HG02981 (cell line): Measurements from ENCODE around the gene CCDC102B.
A peak's percentile ranks its signal among the peaks of the same experiment; 100 is the strongest.
"Not testable (repeated sequence)": the region's sequence is repeated elsewhere in the genome, so short reads cannot be mapped to it uniquely, and the experiment has no call there.

Experiments used
- ATAC-seq: cut with Tn5 transposase; IDR thresholded peaks from one replicate; pipeline ENCODE4 v1.9.1; 2021; ENCODE audit warnings: mild to moderate bottlenecking, moderate library complexity; ENCODE audit not compliant: unreplicated experiment

Gene CCDC102B

GRCh38 chr18:68893354-68893753 is 95.5 kb downstream of the CCDC102B start:
- ATAC-seq, result peak; percentile 71

GRCh38 chr18:68897286-68897685 is 99.4 kb downstream of the CCDC102B start:
- no peak for ATAC-seq

- no peak for ATAC-seq
Measured at GRCh38 chr18:68909579-68909978, 111.7 kb downstream of the CCDC102B start.

GRCh38 chr18:68915061-68915460 is 117.2 kb downstream of the CCDC102B start:
- no peak for ATAC-seq

- no peak for ATAC-seq
Measured at GRCh38 chr18:68916734-68917133, 118.9 kb downstream of the CCDC102B start.

- no peak for ATAC-seq
Measured at GRCh38 chr18:68918216-68918615, 120.3 kb downstream of the CCDC102B start.

GRCh38 chr18:68919900-68920299 is 122.0 kb downstream of the CCDC102B start:
- no peak for ATAC-seq

GRCh38 chr18:68922392-68922791 is 124.5 kb downstream of the CCDC102B start:
- no peak for ATAC-seq

- ATAC-seq, result peak; percentile 85
Measured at GRCh38 chr18:68925268-68925667, 127.4 kb downstream of the CCDC102B start.

GRCh38 chr18:68928762-68929675 is 131.1 kb downstream of the CCDC102B start:
- no peak for ATAC-seq

- ATAC-seq, result no peak
Measured at GRCh38 chr18:68935686-68936085, 137.8 kb downstream of the CCDC102B start.

GRCh38 chr18:68937029-68937599 is 139.2 kb downstream of the CCDC102B start:
- ATAC-seq, result peak; percentile 76

- no peak for ATAC-seq
Measured at GRCh38 chr18:68940039-68940438, 142.2 kb downstream of the CCDC102B start.

GRCh38 chr18:68940754-68941153 is 142.9 kb downstream of the CCDC102B start:
- ATAC-seq, result no peak

- no peak for ATAC-seq
Measured at GRCh38 chr18:68942230-68942629, 144.3 kb downstream of the CCDC102B start.

- not testable (repeated sequence) for ATAC-seq
Measured at GRCh38 chr18:68943861-68944260, 146.0 kb downstream of the CCDC102B start.

- no peak for ATAC-seq
Measured at GRCh38 chr18:68944330-68944729, 146.4 kb downstream of the CCDC102B start.

GRCh38 chr18:68944826-68945225 is 146.9 kb downstream of the CCDC102B start:
- ATAC-seq, result no peak

GRCh38 chr18:68948622-68949021 is 150.7 kb downstream of the CCDC102B start:
- no peak for ATAC-seq

- ATAC-seq, result no peak
Measured at GRCh38 chr18:68954738-68955137, 156.9 kb downstream of the CCDC102B start.

GRCh38 chr18:68956650-68957049 is 158.8 kb downstream of the CCDC102B start:
- ATAC-seq, result no peak

GRCh38 chr18:68960355-68960754 is 162.5 kb downstream of the CCDC102B start:
- ATAC-seq, result no peak
